Aorta (tissue), 5 donors: ENCODE results near the gene GSDME. TPM values are rescaled to one million over a fixed set of nuclear protein-coding genes. Genes with fewer than 3 reads are reported as not detected.

ENCODE experiments used
- ATAC-seq: fragments of 200-7000 bp; cut with Tn5 transposase; one replicate; pipeline ENCODE4 v1.9.1; 2022; ENCODE audit warnings: moderate library complexity; ENCODE audit not compliant: low FRiP score
- DNase-seq, 2 donors: peaks; one replicate each; pipeline ENCODE4 v3.0.0-alpha.2; 2020
- H3K27ac ChIP-seq, 2 donors: one replicate each; pipeline ENCODE4 v1.5.1; 2013; ENCODE audit warnings: low read length in 2 of 2, mild to moderate bottlenecking in 2 of 2, moderate library complexity in 2 of 2, control low read depth in 1 of 2, inconsistent platforms in 1 of 2, low read depth in 1 of 2
- H3K27me3 ChIP-seq, 2 donors: one replicate each; pipeline ENCODE4 v1.6.1; 2013; ENCODE audit warnings: control low read depth in 1 of 2, low read length in 1 of 2, mild to moderate bottlenecking in 1 of 2, moderate library complexity in 1 of 2; ENCODE audit not compliant: insufficient read depth in 2 of 2, control insufficient read depth in 1 of 2
- H3K36me3 ChIP-seq, 2 donors: one replicate each; pipeline ENCODE4 v1.6.1; 2013; ENCODE audit warnings: control low read depth in 1 of 2, low read length in 1 of 2, mild to moderate bottlenecking in 1 of 2; ENCODE audit not compliant: insufficient read depth in 2 of 2, control insufficient read depth in 1 of 2
- H3K4me1 ChIP-seq, 2 donors: one replicate each; pipeline ENCODE4 v1.6.1; 2013; ENCODE audit warnings: low read length in 2 of 2, control low read depth in 1 of 2, mild to moderate bottlenecking in 1 of 2, moderate library complexity in 1 of 2; ENCODE audit not compliant: insufficient read depth in 2 of 2, control insufficient read depth in 1 of 2
- H3K4me3 ChIP-seq, 2 donors: one replicate each; pipeline ENCODE4 v1.5.1; 2013; ENCODE audit warnings: low read length in 2 of 2, control low read depth in 1 of 2, mild to moderate bottlenecking in 1 of 2
- H3K9me3 ChIP-seq: one replicate; pipeline ENCODE4 v1.6.1; 2013; ENCODE audit warnings: mild to moderate bottlenecking, low read length; ENCODE audit not compliant: control insufficient read depth
- WGBS, 2 donors: extraction: QIAGEN DNeasy Blood & Tissue Kit; methylation state at CpG; one replicate each; pipeline ENCODE4 v1.1.7; 2013; 5-methylcytosine and 5-hydroxymethylcytosine counted together
- intact Hi-C, 2 donors: fragments of 100-400 bp; cut with DNase I; formaldehyde crosslinking; loops; one replicate each; pipeline versions ENCODE4 v1.14.2 to v1.15.0; 2022
- polyA plus RNA-seq, 2 donors: library from polyadenylated mRNA; stranded (reverse); fragments of 200-250 nt; gene quantifications; one replicate each; pipeline ENCODE4 v1.2.3, GENCODE V29; 2013
- total RNA-seq, 2 donors: library from RNA; stranded (reverse); fragmentation: NEBNext Ultra II Directional; extraction: Animal tissue kit (Norgen Biotek cat#: 25700); gene quantifications; one replicate each; pipeline ENCODE4 v1.2.1, GENCODE V29; 2021
- donor health status: healthy with polysubstance abuse.
- donor health status: Bipolar disorder and iron deficiency.
- donor health status: DM: no; HTN: no; CAD: no.
- donor health status: DM: no; HTN: no; CAD: no.
- donor health status: DM: yes; HTN: yes; CAD: no.

Gene GSDME
- total and polyA plus RNA-seq, 4 donors: 15.1 to 20.3 (median 17.5) TPM

- ATAC-seq (no peak), DNase-seq (no peak)
- Histone ChIP-seq H3K9me3 (no peaks in the 10 kb centered on the region), H3K4me1 (peaks cover 1 to 9% of the 10 kb centered on the region in 2 donors), H3K27ac (no peak overlapping the region), H3K36me3 (peaks cover 0 to 2% of the 10 kb centered on the region in 2 donors), H3K27me3 (no peaks in the 10 kb centered on the region), H3K4me3 (no peak overlapping the region)
- intact Hi-C loops: no loop called here
- 78% methylated on average over 7 of the region's 7 CpGs for WGBS, 2 donors
Measured at GRCh38 chr7:24698531-24699266, 58.6 kb downstream of the GSDME start.

- Histone ChIP-seq H3K4me1 (peaks cover 1 to 3% of the 10 kb centered on the region in 2 donors), H3K36me3 (peaks cover 0 to 2% of the 10 kb centered on the region in 2 donors), H3K4me3 (no peak overlapping the region), H3K9me3 (no peaks in the 10 kb centered on the region), H3K27ac (no peak overlapping the region), H3K27me3 (no peaks in the 10 kb centered on the region)
- no peak for ATAC-seq
- no peak for DNase-seq
- intact Hi-C loops: no loop called here
- 96% methylated on average over 4 of the region's 4 CpGs for whole genome bisulfite sequencing, 2 donors
Measured at GRCh38 chr7:24697416-24697815, 59.8 kb downstream of the GSDME start.

DNA sequence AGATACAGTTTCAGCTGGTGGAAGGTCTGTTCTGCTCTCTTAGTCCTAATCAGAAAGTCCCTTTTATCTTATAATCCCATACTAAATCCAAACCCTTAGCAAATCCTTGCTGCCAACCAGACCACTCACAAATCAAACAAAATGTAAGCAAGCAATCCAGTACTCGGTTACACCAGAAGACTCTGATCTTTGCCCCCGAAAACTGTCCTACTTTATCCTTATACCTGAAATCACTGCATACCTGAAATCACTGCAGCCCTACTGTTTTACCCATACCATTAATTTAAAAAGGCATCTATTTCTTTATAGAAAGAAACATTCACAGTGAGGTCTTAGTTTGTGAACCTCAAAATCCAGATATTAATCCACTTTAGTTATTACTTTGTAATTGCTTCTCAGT is 64.7 kb downstream of the GSDME start:
- H3K9me3 ChIP-seq: no peaks in the 10 kb centered on the region

DNA sequence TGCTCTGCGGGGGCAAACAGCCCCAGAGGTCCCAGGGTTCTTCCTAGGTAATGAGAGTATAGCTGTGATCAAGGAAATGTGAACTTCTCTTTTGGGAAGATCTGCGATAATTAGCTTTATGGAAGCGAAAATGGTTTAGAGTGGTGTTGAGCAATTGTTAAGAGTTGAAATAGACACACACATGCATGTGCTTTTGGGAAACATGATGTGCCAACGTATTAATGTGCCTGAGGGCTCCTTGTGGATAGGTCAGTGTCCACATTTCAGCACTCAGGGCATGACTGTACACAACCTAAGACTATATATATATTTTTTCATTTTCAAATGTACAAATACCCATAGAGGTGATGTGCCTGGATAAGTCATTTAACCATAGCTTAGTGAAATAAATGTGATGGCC is 67.0 kb downstream of the GSDME start:
- H3K36me3 ChIP-seq: peaks cover 0 to 2% of the 10 kb centered on the region in 2 donors
- no peak overlapping the region for H3K4me3 ChIP-seq
- ATAC-seq (no peak), DNase-seq (no peak)
- no peak overlapping the region for H3K27ac ChIP-seq
- intact Hi-C loops: no loop called here
- H3K27me3 ChIP-seq: no peaks in the 10 kb centered on the region
- no peaks in the 10 kb centered on the region for H3K4me1 ChIP-seq
- H3K9me3 ChIP-seq: no peaks in the 10 kb centered on the region
- 96 to 97% methylated on average over 4 of the region's 4 CpGs for WGBS, 2 donors

More for the DNA sequence above, 64.7 kb downstream of the GSDME start:
- ATAC-seq (no peak), DNase-seq (no peak)
- Histone ChIP-seq H3K4me1 (no peaks in the 10 kb centered on the region), H3K36me3 (peaks cover 0 to 4% of the 10 kb centered on the region in 2 donors), H3K27ac (no peak overlapping the region), H3K27me3 (no peaks in the 10 kb centered on the region), H3K4me3 (no peak overlapping the region)
- intact Hi-C loops: no loop called here
- WGBS, 2 donors: 80 to 89% methylated on average over 2 of the region's 2 CpGs

GRCh38 chr7:24685708-24686107 is 71.6 kb downstream of the GSDME start:
- 96 to 100% methylated on average over 1 of the region's 1 CpG for WGBS, 2 donors
- no peak for ATAC-seq
- peaks cover 0 to 2% of the 10 kb centered on the region in 2 donors for H3K36me3 ChIP-seq
- H3K27ac ChIP-seq: no peak overlapping the region
- no peak for DNase-seq
- H3K4me1 ChIP-seq: no peaks in the 10 kb centered on the region
- H3K27me3 ChIP-seq: no peaks in the 10 kb centered on the region
- H3K9me3 ChIP-seq: no peaks in the 10 kb centered on the region
- H3K4me3 ChIP-seq: no peak overlapping the region
- intact Hi-C loops: no loop called here

- Histone ChIP-seq H3K27ac (no peak overlapping the region), H3K9me3 (no peaks in the 10 kb centered on the region), H3K4me1 (no peaks in the 10 kb centered on the region), H3K4me3 (no peak overlapping the region), H3K27me3 (no peaks in the 10 kb centered on the region), H3K36me3 (no peaks in the 10 kb centered on the region)
- intact Hi-C loops: loop anchor here in 1 of 2 donors (5.0 kb wide), 1 partner anchor 263 kb away; no protein-coding TSS in a partner anchor
- ATAC-seq (no peak), DNase-seq (no peak)
Measured at GRCh38 chr7:24670782-24671181, 86.5 kb downstream of the GSDME start.

DNA sequence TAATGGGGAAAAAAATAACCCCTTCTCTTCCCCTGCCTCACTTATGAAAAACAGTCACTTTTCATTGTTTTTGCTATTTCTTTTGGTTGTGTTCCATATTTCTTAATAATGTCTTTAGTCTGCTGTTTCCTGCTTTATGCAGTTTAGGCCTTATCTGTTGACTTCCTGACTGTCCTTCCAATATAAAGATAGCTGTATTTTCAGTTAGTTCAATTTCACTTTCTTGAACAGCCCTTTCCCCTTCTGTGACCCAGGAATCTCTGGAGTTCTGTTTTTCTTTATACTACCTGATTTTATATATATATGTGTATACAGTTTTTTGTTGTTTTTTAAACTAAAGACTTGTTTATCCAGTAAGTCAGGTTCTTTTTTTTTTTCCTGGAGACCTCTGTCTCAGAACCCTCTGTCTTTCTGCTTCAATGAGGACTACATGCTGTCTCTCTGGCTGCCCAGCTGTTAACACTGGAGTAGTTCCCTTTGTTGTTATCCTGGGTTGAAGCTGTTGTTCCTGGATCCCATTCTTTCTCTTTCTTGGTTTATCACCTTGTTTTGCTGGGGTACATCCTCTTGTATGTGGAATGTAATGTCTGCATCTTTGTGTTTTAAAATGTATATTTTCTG is 87.2 kb downstream of the GSDME start:
- intact Hi-C loops: loop anchor here (5.0 kb wide), 2 partner anchors 263 to 383 kb away; no protein-coding TSS in a partner anchor
- Histone ChIP-seq H3K4me1 (no peaks in the 10 kb centered on the region), H3K27me3 (no peaks in the 10 kb centered on the region), H3K9me3 (no peaks in the 10 kb centered on the region), H3K4me3 (no peak overlapping the region), H3K36me3 (no peaks in the 10 kb centered on the region), H3K27ac (no peak overlapping the region)
- ATAC-seq: no peak
- no peak for DNase-seq

GRCh38 chr7:24668927-24669635 is 88.2 kb downstream of the GSDME start:
- Histone ChIP-seq H3K9me3 (no peaks in the 10 kb centered on the region), H3K4me1 (no peaks in the 10 kb centered on the region), H3K27me3 (no peaks in the 10 kb centered on the region), H3K36me3 (no peaks in the 10 kb centered on the region), H3K4me3 (no peak overlapping the region), H3K27ac (no peak overlapping the region)
- intact Hi-C loops: loop anchor here (5.0 kb wide), 2 partner anchors 262 to 382 kb away; no protein-coding TSS in a partner anchor
- DNase-seq (no peak), ATAC-seq (no peak)
- 55 to 57% methylated on average over 3 of the region's 3 CpGs for WGBS, 2 donors
